ENCODE results near the gene SRSF5. TPM values are rescaled to one million over a fixed set of nuclear protein-coding genes. Genes with fewer than 3 reads are reported as not detected.
A peak's percentile ranks its signal among the peaks of the same experiment; 100 is the strongest.

SRSF5 gene
- total RNA-seq, 2 experiments from 2014 or later, result 390 to 392 TPM

DNA sequence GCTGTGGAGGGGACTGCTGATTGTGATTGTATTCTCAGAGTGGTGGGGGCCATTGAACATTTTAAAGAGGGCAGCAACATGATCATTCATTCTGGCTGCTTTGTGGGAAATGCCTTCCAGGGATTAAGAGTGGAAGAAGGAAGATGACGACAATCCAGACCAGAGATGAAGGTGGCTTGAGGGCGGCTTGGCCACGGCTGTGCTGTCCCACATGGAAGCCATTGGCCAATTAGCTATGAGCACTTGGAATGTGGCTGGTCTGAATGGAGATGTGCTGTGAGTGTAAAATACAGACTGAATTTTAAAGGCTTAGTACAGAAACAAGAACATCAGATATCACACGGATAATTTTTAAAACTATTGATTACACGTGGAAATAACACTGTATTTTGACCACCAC is 49.3 kb downstream of the SRSF5 start:
- no peak for DNase-seq

DNA sequence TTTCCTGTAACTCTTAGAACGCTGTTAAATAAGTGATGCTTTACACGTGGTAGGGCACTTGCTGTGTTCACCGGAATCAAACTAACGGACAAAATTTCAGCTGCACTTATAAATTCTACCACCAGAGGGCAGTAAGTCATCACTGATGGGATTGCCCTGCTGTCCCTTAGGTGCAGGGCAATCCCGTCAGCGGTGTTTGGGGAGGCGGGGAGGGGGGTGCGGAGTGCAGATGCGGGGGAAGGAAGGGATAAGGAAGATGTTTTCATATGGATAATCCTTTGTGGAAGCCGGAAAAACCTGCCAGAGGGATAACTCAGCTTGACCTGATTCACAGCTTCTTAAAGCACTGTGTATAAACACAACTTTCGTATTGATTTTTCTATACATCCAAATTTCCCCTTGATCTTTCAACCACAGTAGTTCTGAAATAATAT is 51.8 kb downstream of the SRSF5 start:
- Mint-ChIP-seq H3K4me3 (no peak overlapping the region), H3K4me1 (peaks cover 2% of the 10 kb centered on the region), H3K36me3 (ENCODE audit: low read depth) (no peaks in the 10 kb centered on the region), H3K27me3 (peaks cover 4% of the 10 kb centered on the region), H3K9me3 (no peaks in the 10 kb centered on the region), H3K27ac (no peak overlapping the region)
- peak; percentile 73 for DNase-seq
- POLR2A ChIA-PET, result no interaction called here
- CTCF ChIA-PET, result interaction anchor here (0.9 to 2.9 kb wide), 2 partner anchors 10 to 209 kb away, joined by 5 to 11 read pairs; no protein-coding TSS in a partner anchor

More for the DNA sequence above, 49.3 kb downstream of the SRSF5 start:
- Mint-ChIP-seq H3K36me3 (ENCODE audit: low read depth) (no peaks in the 10 kb centered on the region), H3K27me3 (peaks cover 8% of the 10 kb centered on the region), H3K4me1 (peaks cover 2% of the 10 kb centered on the region), H3K4me3 (no peak overlapping the region), H3K27ac (no peak overlapping the region), H3K9me3 (no peaks in the 10 kb centered on the region)
- CTCF ChIA-PET, result interaction anchor here (0.6 to 2.9 kb wide), 2 partner anchors 109 to 212 kb away, joined by 5 to 11 read pairs; no protein-coding TSS in a partner anchor
- POLR2A ChIA-PET, result no interaction called here

DNA sequence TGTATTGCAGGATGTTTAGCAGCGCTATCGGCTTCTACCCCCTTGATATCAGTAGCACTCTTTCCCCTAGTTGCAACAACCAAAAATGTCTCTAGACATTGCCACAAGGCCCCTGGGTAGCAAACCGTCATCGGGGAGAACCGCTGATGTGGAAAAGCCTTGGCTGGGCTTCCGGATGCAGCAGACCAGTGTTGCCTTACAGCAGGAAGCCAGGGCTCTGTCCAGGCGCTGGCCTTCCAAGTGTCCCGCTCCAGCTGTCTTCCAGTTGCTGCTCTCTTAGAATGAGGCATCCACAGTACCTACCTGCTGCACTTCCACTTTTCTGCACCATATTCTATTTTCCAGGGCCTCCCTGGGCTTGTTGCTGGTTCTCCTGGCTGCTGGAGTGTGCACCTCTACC is 52.7 kb downstream of the SRSF5 start:
- ChIA-PET POLR2A (no interaction called here), CTCF (interaction anchor here (0.5 kb wide), 1 partner anchor 31 kb away, joined by 3 read pairs; no protein-coding TSS in a partner anchor)
- Mint-ChIP-seq H3K27me3 (peaks cover 4% of the 10 kb centered on the region), H3K27ac (no peak overlapping the region), H3K36me3 (ENCODE audit: low read depth) (no peaks in the 10 kb centered on the region), H3K4me1 (peaks cover 2% of the 10 kb centered on the region), H3K4me3 (no peak overlapping the region), H3K9me3 (no peaks in the 10 kb centered on the region)
- no peak for DNase-seq

DNA sequence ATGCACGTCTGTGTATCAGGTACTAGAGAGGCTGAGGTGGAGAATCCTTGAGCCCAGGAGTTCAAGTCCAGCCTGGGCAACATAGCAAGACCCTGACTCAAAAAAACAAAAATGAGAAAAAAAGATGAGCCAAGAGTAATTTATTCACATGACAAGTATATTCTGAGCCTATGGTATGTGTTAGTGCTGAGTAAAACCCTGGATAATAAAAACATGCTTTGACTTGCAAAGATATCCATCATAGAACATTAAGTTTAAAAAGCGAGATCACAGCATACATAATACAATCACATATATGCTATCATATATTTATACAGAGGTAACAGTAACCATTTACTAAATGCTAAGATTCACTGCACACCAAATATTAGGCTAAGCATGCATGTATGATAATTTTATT is 54.0 kb downstream of the SRSF5 start:
- no peak for DNase-seq
- peaks cover 2% of the 10 kb centered on the region for H3K4me1 Mint-ChIP-seq
- POLR2A ChIA-PET, result no interaction called here
- H3K9me3 Mint-ChIP-seq, result no peaks in the 10 kb centered on the region
- CTCF ChIA-PET, result no interaction called here
- H3K36me3 Mint-ChIP-seq (ENCODE audit: low read depth), result no peaks in the 10 kb centered on the region
- H3K4me3 Mint-ChIP-seq, result no peak overlapping the region
- no peak overlapping the region for H3K27ac Mint-ChIP-seq
- peaks cover 4% of the 10 kb centered on the region for H3K27me3 Mint-ChIP-seq

Other genes with a start within 250 kb of the SRSF5 start
- not detected for gene CCDC177, start 192.3 kb upstream of the SRSF5 start, total RNA-seq
- 10 to 100 TPM; 42.6 to 45.0 TPM for gene SUSD6, start 155.5 kb upstream of the SRSF5 start, total RNA-seq
- not detected for gene SLC10A1, start 30.1 kb downstream of the SRSF5 start, total RNA-seq
- gene SMOC1, start 112.3 kb downstream of the SRSF5 start, total RNA-seq, result not detected